ENCODE measurements around the gene NCKAP1. TPM values are rescaled to one million over a fixed set of nuclear protein-coding genes. Genes with fewer than 3 reads are reported as not detected.

The NCKAP1 gene
- total and polyA plus RNA-seq, 2 of the 4 experiments (the other 2 are of a cell fraction): 91.1 to 160 TPM

GRCh38 chr2:183063083-183063482, 24.8 kb upstream of the NCKAP1 start:
- Histone ChIP-seq H3K9me1 (ENCODE audit: insufficient read depth, low read length) (no peaks in the 10 kb centered on the region), H3K9me3 (ENCODE audit: control insufficient read depth, insufficient read depth, low read length) (no peaks in the 10 kb centered on the region), H3K4me1 (ENCODE audit: control insufficient read depth, insufficient read depth, low read length) (no peaks in the 10 kb centered on the region), H2AFZ (replicated peaks; ENCODE audit: low read length, poor library complexity) (no peak overlapping the region), H3K27me3 (ENCODE audit: control insufficient read depth, insufficient read depth, low read length) (no peaks in the 10 kb centered on the region), H2BK120ac (ENCODE audit: low read depth, low read length) (no peak overlapping the region), H3K79me1 (ENCODE audit: low read depth in 1 of 2, low read length in 2 of 2) (no peaks in the 10 kb centered on the region), H2AK5ac (ENCODE audit: low read depth, low read length) (no peak overlapping the region), H2AK9ac (replicated peaks; ENCODE audit: low read depth, low read length, poor library complexity) (no peak overlapping the region), H3K27ac (ENCODE audit: insufficient read depth, low read length) (no peak overlapping the region), H3K36me3 (ENCODE audit: control insufficient read depth, insufficient read depth, low read length) (no peaks in the 10 kb centered on the region), H3K14ac (replicated peaks; ENCODE audit: low read depth, low read length) (no peak overlapping the region), H4K20me1 (ENCODE audit: insufficient read depth, low read length) (no peaks in the 10 kb centered on the region), H3K4ac (ENCODE audit: low read depth, low read length) (no peak overlapping the region), H3K18ac (ENCODE audit: low read depth, low read length) (no peak overlapping the region), H3K4me2 (ENCODE audit: low read depth, low read length) (no peak overlapping the region), H3K4me3 (ENCODE audit: insufficient read depth, low read depth, low read length) (no peak overlapping the region), H2BK5ac (ENCODE audit: low read depth, low read length, poor library complexity, severe bottlenecking) (no peak overlapping the region), H2BK15ac (ENCODE audit: low read depth, low read length) (no peak overlapping the region), H4K8ac (ENCODE audit: low read depth in 2 of 2, low read length in 2 of 2) (no peak overlapping the region), H3K23ac (ENCODE audit: low read depth, low read length) (no peak overlapping the region), H3K9ac (ENCODE audit: low read depth, low read length) (no peak overlapping the region), H3K56ac (ENCODE audit: extremely low read depth, insufficient read depth, low read length) (no peak overlapping the region), H4K5ac (ENCODE audit: low read depth, low read length) (no peak overlapping the region), H2BK20ac (ENCODE audit: low read depth, low read length) (no peak overlapping the region), H4K91ac (ENCODE audit: insufficient read depth, low read depth, low read length) (no peak overlapping the region)
- ChIA-PET CTCF (interaction anchor here (0.7 kb wide), 1 partner anchor 71 kb away, joined by 5 read pairs; no protein-coding TSS in a partner anchor), POLR2A (ENCODE audit: unreplicated experiment) (no interaction called here)
- DNase-seq: peak; percentile 85
- in situ Hi-C loops (cut with MboI; ENCODE audit: low sequenced_read_pairs) (no loop called here), intact Hi-C loops (cut with micrococcal nuclease) (no loop called here), dilution Hi-C loops (cut with HindIII; ENCODE audit: low sequenced_read_pairs, unreplicated experiment) (no loop called here)
- no TSS peak for BruUV-seq (replicated peaks)
- no peak for TF ChIP-seq ELK1 (IDR thresholded peaks at IDR 0.05; ENCODE audit: borderline replicate concordance, low read depth, low read length)
- TF ChIP-seq RFX5 (IDR thresholded peaks at IDR 0.05; ENCODE audit: low read depth, low read length): no peak
- no peak for TF ChIP-seq NFE2L2 (IDR thresholded peaks at IDR 0.05; ENCODE audit: low read depth, low read length)
- TF ChIP-seq CHD1 (IDR thresholded peaks at IDR 0.05; ENCODE audit: low read depth, low read length): no peak
- no peak for TF ChIP-seq MAZ (IDR thresholded peaks at IDR 0.05; ENCODE audit: borderline replicate concordance, low read depth, low read length)
- TF ChIP-seq POLR2A (IDR thresholded peaks at IDR 0.05; ENCODE audit: low read depth, low read length): no peak
- TF ChIP-seq CEBPB (IDR thresholded peaks at IDR 0.05; ENCODE audit: low read depth, low read length): no peak
- no peak for TF ChIP-seq USF2 (IDR thresholded peaks at IDR 0.05; ENCODE audit: low read depth, low read length)
- TF ChIP-seq BHLHE40 (IDR thresholded peaks at IDR 0.05; ENCODE audit: low read depth, low read length): no peak
- TF ChIP-seq RAD21 (IDR thresholded peaks at IDR 0.05; ENCODE audit: low read length): no peak
- no peak for TF ChIP-seq FOS (IDR thresholded peaks at IDR 0.05; ENCODE audit: low read depth, low read length)
- TF ChIP-seq MXI1 (IDR thresholded peaks at IDR 0.05; ENCODE audit: borderline replicate concordance, low read depth, low read length): no peak
- no peak for TF ChIP-seq SMC3 (IDR thresholded peaks at IDR 0.05; ENCODE audit: low read depth, low read length)
- TF ChIP-seq MAFK (IDR thresholded peaks at IDR 0.05; ENCODE audit: low read depth, low read length): no peak
- no peak for TF ChIP-seq RCOR1 (IDR thresholded peaks at IDR 0.05; ENCODE audit: insufficient replicate concordance, low read length)
- no peak for TF ChIP-seq CTCF (conservative IDR thresholded peaks at IDR 0.05; ENCODE audit: low read depth, low read length)
- ATAC-seq (ENCODE audit: low read depth): no peak
- WGBS, 2 experiments (ENCODE audit: extremely low coverage in 2 of 2, insufficient read length in 1 of 2): no CpG with 5 or more reads among the region's 2 CpGs
